GM20000 (cell line): ENCODE data around the gene PIGU.
"Not testable (repeated sequence)": the region's sequence is repeated elsewhere in the genome, so short reads cannot be mapped to it uniquely, and the experiment has no call there.

Source experiments
- DNase-seq: peaks from one replicate; pipeline ENCODE4 v3.0.0; 2012; ENCODE audit warnings: low spot score
- TF ChIP-seq, protein P1 (sequence below): IDR thresholded peaks from 2 replicates; pipeline ENCODE4 v1.5.1; 2012; ENCODE audit warnings: mild to moderate bottlenecking, control low read depth; ENCODE audit errors: extremely low read depth, missing control alignments

The PIGU gene

DNA sequence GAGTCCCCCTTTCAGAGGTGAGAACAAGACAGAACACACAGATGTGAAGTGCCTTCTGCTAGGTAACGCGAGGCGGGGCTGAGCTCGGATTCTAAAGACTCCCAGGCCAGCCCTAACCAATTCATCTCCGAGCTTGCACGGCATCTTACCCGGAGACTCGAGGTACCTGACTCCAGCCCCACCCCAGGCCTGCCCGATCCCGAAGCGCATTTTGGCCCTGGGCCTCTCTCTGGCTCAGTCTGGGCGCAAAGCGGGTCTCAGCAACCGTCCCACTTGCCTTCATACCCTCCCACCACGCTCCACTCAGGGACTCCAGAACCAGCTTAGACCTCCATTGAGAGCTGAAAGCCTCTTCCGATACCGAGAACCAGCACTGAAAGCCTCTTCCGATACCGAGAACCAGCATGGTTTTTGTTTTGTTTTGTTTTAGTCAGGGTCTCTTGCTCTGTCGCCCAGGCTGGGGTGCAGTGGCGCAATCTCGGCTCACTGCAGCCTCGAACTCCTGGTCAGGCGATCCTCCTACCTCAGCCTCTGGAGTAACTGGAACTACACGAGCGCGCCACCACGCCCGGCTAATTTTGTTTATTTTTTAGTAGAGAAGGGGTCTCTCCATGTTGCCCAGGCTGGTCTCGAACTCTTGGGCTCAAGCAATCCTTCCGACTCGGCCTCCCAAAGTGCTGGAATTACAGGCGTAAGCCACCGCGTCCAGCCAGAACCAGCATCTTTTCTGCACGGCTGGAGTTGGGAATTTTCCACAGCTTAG lies 161.2 kb downstream of the PIGU start:
- TF ChIP-seq, protein P1, sequence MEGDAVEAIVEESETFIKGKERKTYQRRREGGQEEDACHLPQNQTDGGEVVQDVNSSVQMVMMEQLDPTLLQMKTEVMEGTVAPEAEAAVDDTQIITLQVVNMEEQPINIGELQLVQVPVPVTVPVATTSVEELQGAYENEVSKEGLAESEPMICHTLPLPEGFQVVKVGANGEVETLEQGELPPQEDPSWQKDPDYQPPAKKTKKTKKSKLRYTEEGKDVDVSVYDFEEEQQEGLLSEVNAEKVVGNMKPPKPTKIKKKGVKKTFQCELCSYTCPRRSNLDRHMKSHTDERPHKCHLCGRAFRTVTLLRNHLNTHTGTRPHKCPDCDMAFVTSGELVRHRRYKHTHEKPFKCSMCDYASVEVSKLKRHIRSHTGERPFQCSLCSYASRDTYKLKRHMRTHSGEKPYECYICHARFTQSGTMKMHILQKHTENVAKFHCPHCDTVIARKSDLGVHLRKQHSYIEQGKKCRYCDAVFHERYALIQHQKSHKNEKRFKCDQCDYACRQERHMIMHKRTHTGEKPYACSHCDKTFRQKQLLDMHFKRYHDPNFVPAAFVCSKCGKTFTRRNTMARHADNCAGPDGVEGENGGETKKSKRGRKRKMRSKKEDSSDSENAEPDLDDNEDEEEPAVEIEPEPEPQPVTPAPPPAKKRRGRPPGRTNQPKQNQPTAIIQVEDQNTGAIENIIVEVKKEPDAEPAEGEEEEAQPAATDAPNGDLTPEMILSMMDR: no peak
- DNase-seq: peak; percentile 80

DNA sequence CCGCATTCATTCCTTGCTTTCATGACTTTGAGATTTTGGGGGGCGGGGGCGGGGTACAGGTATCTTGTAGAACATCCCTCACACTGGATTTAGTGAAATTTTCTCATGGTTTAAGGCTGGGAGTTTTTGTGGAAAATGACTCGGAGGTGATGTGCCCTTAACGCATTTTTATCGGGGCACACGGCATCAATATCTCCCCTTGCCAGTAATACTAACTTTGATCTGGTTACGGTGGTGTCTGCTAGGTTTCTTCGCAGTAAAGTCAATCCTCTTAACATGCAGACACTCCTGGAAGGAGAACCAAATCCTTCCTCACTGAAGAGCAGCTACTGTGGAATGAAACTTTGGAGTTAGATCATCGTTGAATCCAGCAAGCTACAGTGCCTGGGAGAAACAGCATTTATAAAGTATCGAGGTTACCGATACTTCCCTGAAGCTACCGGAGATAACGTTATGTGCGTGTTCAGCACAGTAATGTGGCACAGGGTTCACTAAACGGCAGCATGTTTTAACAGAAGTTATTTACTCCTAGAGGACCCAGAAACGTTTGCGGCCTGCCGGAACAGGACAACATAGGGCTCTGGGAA lies 161.9 kb downstream of the PIGU start:
- TF ChIP-seq, protein P1: no peak
- DNase-seq: no peak

DNA sequence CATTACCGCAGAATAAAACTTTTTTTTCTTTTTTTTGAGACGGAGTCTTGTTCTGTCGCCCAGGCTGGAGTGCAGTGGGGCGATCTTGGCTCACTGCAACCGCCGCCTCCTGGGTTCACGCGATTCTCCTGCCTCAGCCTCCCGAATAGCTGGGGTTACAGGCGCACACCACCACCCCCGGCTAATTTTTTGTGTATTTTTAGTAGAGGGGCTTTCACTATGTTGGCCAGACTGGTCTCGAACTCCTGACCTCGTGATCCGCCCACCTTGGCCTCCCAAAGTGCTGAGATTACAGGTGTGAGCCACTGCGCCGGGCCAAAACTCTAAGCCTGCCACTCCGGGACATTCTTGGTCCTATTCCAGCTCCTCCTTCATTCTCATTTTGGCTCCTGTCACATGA lies 162.9 kb downstream of the PIGU start:
- DNase-seq: not testable (repeated sequence)

DNA sequence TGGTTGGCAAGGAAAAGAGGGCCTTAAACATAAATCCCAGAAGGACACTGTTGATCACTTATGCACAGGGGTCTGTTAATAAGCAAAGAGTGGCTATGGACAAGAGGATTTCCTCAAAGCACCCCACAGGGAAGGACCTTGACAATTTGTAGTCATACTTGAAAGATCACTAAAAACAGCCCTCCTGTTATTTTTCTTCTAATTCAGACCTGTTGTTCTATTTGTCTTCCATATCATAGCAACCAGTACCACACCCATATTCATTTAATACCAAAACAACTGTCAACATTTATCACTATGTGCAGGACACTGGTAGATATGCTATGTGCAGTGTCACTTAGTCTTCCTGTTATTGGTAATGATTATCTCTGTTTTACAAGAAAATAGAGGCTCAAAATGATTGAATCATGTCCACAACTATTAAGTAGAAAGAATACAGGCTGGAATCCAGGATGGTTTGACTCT lies 163.9 kb downstream of the PIGU start:
- no peak for DNase-seq
- TF ChIP-seq, protein P1: no peak

DNA sequence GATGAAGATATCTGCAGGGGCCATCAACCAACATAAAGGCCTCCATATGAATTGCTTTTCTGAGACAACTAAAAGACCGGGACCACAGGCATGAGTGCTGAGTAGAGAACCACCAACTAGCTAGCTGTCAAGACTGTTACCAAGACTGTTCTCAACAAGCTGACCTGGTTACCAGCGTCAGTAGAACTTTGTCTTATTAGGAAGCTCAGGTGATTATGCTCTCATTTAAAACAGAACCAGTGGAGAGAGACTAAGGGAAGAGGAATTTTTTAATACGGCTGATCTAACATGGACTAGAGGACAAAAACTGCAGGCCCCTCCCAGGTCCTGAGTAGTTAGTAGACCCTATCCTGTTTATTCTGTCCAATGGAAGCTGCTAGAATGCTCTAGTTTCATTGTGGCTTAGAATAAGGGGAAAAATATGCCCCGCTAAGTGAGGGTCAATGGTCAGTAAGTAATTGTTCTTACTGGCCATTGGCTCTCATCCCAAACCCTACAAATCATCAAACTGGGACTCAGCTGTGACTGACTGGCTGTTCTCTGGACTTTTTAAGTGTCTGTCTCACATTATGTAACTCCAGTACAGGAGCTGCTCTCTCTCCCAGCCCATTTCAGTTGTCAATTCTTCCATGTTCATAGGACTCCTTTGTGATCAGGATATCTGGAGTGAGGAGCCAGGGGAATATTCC lies 164.5 kb downstream of the PIGU start:
- no peak for DNase-seq
- TF ChIP-seq, protein P1: no peak

DNA sequence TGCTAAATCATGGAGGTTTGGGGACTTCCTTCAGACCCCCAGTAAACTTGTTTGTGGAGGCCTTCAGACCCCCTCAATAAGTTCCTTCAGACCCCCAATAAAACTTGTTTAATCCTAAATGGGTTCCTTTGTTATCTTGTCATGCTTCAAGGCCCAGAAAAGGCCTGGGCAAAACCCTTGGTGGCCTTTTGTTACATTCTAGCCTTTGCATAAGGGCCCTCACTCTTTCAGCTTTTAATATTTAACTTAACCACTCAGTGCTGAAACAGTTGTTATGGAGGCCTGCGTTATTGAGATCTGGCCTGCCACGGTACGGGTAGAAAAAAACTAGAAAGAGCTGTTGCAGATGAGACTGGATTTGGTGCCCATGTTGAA lies 165.0 kb downstream of the PIGU start:
- TF ChIP-seq, protein P1: no peak
- DNase-seq: no peak

DNA sequence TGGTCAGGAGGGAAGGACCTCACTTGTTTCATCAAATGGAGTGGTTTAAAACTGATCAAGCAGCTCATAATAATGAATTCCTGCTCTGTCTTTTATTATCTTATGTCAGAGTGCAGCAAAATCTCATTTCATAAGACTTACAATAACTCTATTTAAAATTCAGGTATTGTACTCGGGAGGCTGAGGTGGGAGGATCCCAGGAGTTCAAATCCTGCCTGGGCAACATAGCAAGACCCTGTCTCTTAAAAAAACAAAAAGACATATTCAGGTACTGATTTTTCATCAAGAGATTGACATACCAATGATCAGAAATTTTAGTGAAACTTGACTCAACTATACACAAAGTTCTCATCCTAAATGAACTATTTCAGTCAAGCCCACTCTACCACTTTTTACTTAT lies 166.3 kb downstream of the PIGU start:
- TF ChIP-seq, protein P1: no peak
- DNase-seq: no peak
